ENCODE results near the gene OCSTAMP.

The OCSTAMP gene

DNA sequence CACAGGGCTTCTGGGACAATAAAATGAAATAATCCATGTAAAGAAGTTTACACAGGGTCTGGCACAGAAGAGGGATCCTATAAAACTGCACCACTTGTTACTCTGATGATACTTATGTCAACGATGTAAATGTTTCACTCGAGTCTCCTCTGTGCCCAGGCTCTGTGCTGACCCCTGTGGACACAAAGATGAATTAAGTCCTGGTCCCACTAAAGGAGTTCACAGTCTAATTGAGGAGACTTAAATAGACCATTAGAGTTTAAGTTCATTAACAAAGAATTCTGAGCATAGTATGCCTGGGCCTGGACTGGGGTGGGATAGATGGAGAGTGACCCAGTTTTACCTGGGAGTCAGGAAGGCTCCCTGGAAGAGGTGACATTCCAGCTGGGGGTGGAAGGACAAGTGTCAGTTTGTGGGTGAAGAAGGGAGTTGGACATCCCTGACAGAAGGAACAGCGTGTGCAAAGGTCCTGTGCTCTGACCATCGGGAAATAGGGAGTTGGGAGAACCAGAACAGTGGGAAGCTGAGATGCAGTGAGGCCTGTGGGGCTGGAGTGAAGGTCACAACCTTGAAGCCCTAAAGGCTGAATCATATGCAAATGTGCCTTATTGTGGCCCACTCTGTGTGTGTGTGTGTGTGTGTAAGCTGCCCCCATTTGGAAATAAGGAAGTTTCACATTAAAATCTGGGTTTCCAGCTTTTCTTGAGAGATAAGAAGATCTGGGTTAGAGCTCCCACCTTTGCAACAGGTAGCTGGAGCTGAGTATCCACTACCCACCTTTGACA is 1.1 kb downstream of the OCSTAMP start:
- no peak overlapping the region for H3K9ac ChIP-seq (ENCODE audit: low read length)
- no peaks in the 10 kb centered on the region for H3K9me3 ChIP-seq (ENCODE audit: control insufficient read depth, low read length)
- H3K4me3 ChIP-seq (ENCODE audit: low read length), result no peak overlapping the region
- peaks cover 7% of the 10 kb centered on the region for H3K27me3 ChIP-seq (replicated peaks; ENCODE audit: control insufficient read depth, insufficient read depth, low read length)
- H3K36me3 ChIP-seq (ENCODE audit: control insufficient read depth, insufficient read depth, low read length, severe bottlenecking), result no peaks in the 10 kb centered on the region
- H3K4me1 ChIP-seq (ENCODE audit: control insufficient read depth, insufficient read depth, low read length), result peaks cover 7% of the 10 kb centered on the region
- no peak for DNase-seq (ENCODE audit: low read depth)

DNA sequence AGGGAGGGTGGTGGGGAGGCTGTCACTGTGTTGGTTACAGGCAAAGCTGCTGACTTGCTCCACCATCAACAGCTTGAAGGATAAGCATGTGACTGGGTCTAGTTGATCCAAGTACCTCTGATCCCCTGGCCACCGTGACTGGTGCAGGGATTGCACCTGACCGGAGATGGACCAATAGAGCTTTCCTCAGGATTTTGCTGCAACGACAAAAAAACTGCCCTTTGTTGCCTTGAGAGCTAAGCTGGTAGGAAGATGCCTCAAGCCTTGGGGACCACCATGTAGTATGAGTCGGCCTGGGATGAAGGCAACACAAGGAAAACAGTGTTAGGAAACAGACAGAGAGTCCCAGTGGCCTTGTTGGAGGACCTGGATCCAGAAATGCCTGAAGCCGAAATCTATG is 1.8 kb downstream of the OCSTAMP start:
- Histone ChIP-seq H3K27me3 (replicated peaks; ENCODE audit: control insufficient read depth, insufficient read depth, low read length) (peaks cover 7% of the 10 kb centered on the region), H3K9me3 (ENCODE audit: control insufficient read depth, low read length) (no peaks in the 10 kb centered on the region), H3K9ac (ENCODE audit: low read length) (no peak overlapping the region), H3K4me1 (ENCODE audit: control insufficient read depth, insufficient read depth, low read length) (peaks cover 10% of the 10 kb centered on the region), H3K36me3 (ENCODE audit: control insufficient read depth, insufficient read depth, low read length, severe bottlenecking) (no peaks in the 10 kb centered on the region), H3K4me3 (ENCODE audit: low read length) (no peak overlapping the region)
- no peak for DNase-seq (ENCODE audit: low read depth)

DNA sequence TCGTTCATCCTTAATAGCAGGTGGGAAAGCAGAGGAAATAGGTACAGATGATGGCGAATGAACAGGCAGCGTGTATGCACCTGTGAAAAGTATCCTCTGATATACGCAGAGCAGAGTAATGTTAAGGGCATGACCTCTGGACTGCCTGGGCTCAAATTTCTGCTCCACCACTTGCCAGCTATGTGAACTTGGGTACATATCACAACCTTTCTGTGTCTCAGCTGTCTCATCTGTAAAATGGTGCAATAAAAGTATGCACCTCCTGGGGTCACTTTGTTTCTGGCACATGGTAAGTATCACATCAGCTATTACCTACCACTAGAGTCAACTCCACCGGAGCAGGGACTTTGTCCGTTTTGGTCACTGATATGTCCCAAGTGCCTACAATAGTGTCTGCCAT is 2.5 kb downstream of the OCSTAMP start:
- Histone ChIP-seq H3K9ac (ENCODE audit: low read length) (no peak overlapping the region), H3K9me3 (ENCODE audit: control insufficient read depth, low read length) (no peaks in the 10 kb centered on the region), H3K36me3 (ENCODE audit: control insufficient read depth, insufficient read depth, low read length, severe bottlenecking) (no peaks in the 10 kb centered on the region), H3K4me1 (ENCODE audit: control insufficient read depth, insufficient read depth, low read length) (peaks cover 10% of the 10 kb centered on the region), H3K27me3 (replicated peaks; ENCODE audit: control insufficient read depth, insufficient read depth, low read length) (peaks cover 7% of the 10 kb centered on the region), H3K4me3 (ENCODE audit: low read length) (no peak overlapping the region)
- DNase-seq (ENCODE audit: low read depth), result no peak

DNA sequence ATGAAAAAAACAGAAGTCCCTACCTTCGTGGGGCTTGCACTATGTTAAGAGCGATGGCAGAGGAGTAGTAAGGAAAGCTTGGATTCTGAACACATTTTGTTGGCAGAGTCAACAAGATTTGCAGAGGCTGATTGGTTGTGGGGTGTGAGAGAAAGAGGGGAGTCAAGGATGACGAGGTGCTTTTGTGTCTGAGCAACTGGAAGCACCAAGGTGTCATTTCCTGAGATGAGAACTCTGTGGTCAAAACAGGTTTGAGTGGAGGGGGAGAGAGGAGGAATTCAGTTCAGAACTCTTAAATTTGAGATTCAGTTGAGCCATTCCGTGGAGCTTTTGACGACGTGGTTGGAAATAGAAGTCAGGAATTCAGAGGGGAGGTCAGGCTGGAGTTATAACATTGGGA is 3.5 kb downstream of the OCSTAMP start:
- no peak overlapping the region for H3K9ac ChIP-seq (ENCODE audit: low read length)
- no peak overlapping the region for H3K4me3 ChIP-seq (ENCODE audit: low read length)
- peaks cover 10% of the 10 kb centered on the region for H3K4me1 ChIP-seq (ENCODE audit: control insufficient read depth, insufficient read depth, low read length)
- no peaks in the 10 kb centered on the region for H3K36me3 ChIP-seq (ENCODE audit: control insufficient read depth, insufficient read depth, low read length, severe bottlenecking)
- H3K9me3 ChIP-seq (ENCODE audit: control insufficient read depth, low read length), result no peaks in the 10 kb centered on the region
- no peak for DNase-seq (ENCODE audit: low read depth)
- H3K27me3 ChIP-seq (replicated peaks; ENCODE audit: control insufficient read depth, insufficient read depth, low read length), result peaks cover 11% of the 10 kb centered on the region

DNA sequence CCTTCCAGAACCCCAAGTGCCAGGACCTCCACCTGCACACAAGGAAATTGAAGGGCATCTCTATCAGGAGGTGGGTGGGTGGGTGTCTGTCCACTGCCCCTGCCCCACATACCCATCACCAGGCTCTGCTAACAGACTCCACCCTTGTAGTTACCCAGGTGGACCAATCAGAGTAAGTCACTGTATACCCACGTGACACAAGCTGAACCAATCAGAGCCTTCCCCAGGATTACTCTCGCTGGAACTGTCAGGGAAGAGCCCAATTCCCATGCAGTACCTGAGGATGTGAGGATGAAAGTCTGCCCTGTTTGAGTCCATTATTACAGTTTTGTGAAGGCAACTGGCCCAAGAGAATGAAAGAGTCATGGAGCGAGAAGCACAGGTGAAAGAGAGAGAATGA is 4.2 kb downstream of the OCSTAMP start:
- no peak overlapping the region for H3K9ac ChIP-seq (ENCODE audit: low read length)
- peaks cover 10% of the 10 kb centered on the region for H3K4me1 ChIP-seq (ENCODE audit: control insufficient read depth, insufficient read depth, low read length)
- H3K9me3 ChIP-seq (ENCODE audit: control insufficient read depth, low read length), result no peaks in the 10 kb centered on the region
- peaks cover 17% of the 10 kb centered on the region for H3K27me3 ChIP-seq (replicated peaks; ENCODE audit: control insufficient read depth, insufficient read depth, low read length)
- H3K36me3 ChIP-seq (ENCODE audit: control insufficient read depth, insufficient read depth, low read length, severe bottlenecking), result no peaks in the 10 kb centered on the region
- H3K4me3 ChIP-seq (ENCODE audit: low read length), result no peak overlapping the region
- no peak for DNase-seq (ENCODE audit: low read depth)

DNA sequence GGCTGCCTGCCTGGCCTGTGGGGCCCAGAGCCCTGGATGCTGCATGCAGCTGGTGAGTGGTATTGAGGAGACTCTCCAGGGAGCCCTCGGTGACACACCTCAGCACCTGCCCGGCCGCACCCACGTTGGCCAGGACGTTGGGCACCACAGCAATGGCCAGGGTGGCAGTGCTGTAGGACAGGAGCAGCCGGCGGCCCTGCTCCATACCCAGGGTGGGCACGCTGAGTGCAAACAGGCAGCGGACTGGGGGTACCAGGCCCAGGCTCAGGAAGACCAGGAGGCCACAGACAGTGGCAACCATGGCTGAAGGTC is 4.7 kb downstream of the OCSTAMP start:
- no peak for DNase-seq (ENCODE audit: low read depth)
- H3K9me3 ChIP-seq (ENCODE audit: control insufficient read depth, low read length), result no peaks in the 10 kb centered on the region
- no peaks in the 10 kb centered on the region for H3K36me3 ChIP-seq (ENCODE audit: control insufficient read depth, insufficient read depth, low read length, severe bottlenecking)
- H3K9ac ChIP-seq (ENCODE audit: low read length), result no peak overlapping the region
- H3K4me3 ChIP-seq (ENCODE audit: low read length), result no peak overlapping the region
- H3K4me1 ChIP-seq (ENCODE audit: control insufficient read depth, insufficient read depth, low read length), result peaks cover 10% of the 10 kb centered on the region
- peaks cover 22% of the 10 kb centered on the region for H3K27me3 ChIP-seq (replicated peaks; ENCODE audit: control insufficient read depth, insufficient read depth, low read length)

DNA sequence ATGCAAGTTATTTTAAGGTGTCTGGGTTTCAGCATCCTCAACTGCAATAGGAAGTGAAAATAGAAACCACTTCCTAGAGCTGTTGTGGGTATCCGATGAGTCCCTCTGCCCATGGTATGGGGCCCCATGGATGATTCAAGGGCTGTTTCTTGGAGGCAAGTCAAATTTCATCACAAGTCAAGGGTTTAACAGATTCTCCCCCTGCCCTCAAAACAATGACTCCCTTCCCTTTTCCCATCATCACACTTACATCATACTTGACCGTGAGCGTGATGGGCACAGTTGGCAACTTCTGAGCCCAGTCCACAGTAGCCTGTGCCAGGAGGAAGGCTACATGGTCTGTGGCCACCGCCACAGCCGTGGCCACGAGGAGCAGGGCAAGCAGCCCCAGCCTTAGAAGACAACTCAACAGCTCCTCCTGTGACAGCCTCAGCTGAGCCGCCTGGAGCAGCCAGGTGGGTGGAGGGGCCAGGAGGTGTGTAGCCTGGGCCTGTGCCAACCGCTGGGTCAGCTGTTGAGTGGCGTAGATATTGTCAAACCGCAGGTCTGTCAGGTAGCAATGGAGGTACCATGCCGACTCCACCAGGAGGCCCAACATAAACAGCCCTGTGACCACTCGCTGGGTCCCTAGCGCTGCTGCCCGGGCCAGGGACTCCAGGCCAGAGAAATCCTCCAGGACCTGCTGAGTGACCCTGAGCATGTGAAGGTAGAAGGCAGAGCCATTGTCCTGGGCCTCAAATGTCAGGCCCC is 5.2 kb downstream of the OCSTAMP start:
- H3K9me3 ChIP-seq (ENCODE audit: control insufficient read depth, low read length), result no peaks in the 10 kb centered on the region
- H3K4me3 ChIP-seq (ENCODE audit: low read length), result no peak overlapping the region
- H3K36me3 ChIP-seq (ENCODE audit: control insufficient read depth, insufficient read depth, low read length, severe bottlenecking), result no peaks in the 10 kb centered on the region
- peaks cover 25% of the 10 kb centered on the region for H3K27me3 ChIP-seq (replicated peaks; ENCODE audit: control insufficient read depth, insufficient read depth, low read length)
- DNase-seq (ENCODE audit: low read depth), result no peak
- peaks cover 10% of the 10 kb centered on the region for H3K4me1 ChIP-seq (ENCODE audit: control insufficient read depth, insufficient read depth, low read length)
- H3K9ac ChIP-seq (ENCODE audit: low read length), result no peak overlapping the region

DNA sequence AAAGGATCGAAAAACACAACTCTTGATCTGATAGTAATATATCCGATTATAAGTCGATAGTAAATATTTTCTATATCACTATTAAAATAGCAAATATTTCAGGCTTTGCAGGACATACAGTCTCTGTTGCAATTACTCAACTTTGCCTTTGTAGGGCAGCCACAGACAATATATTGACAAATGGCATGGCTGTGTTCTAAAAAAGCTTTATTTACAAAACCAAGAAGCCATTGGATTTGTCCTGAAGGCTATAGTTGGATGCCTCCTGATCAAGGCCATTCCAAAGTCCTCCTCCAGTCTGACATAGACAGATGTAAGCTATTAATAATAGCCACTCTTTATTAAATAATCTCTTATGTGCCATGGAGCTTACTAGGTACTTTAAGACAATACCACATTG is 5.9 kb downstream of the OCSTAMP start:
- no peak overlapping the region for H3K4me3 ChIP-seq (ENCODE audit: low read length)
- H3K9me3 ChIP-seq (ENCODE audit: control insufficient read depth, low read length), result no peaks in the 10 kb centered on the region

DNA sequence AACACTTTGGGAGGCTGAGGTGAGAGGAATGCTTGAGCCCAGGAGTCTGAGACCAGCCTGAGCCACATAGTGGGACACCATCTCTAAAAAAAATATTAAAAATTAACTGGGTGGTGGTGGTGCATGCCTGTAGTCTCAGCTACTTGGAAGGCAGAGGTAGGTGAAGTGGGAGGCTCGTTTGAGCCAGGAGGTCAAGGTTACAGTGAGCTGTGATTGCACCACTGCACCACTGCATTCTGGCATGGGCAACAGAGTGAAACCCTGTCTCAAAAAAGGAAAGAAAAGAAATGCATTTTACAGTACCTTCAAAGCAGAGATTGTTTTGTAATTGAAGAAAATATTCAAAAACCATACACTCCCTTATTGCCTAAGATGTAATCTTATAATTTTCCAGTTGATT is 6.5 kb downstream of the OCSTAMP start:
- Histone ChIP-seq H3K27me3 (replicated peaks; ENCODE audit: control insufficient read depth, insufficient read depth, low read length) (peaks cover 38% of the 10 kb centered on the region), H3K36me3 (ENCODE audit: control insufficient read depth, insufficient read depth, low read length, severe bottlenecking) (no peaks in the 10 kb centered on the region), H3K4me1 (ENCODE audit: control insufficient read depth, insufficient read depth, low read length) (peaks cover 10% of the 10 kb centered on the region), H3K4me3 (ENCODE audit: low read length) (no peak overlapping the region), H3K9ac (ENCODE audit: low read length) (no peak overlapping the region), H3K9me3 (ENCODE audit: control insufficient read depth, low read length) (no peaks in the 10 kb centered on the region)
- no peak for DNase-seq (ENCODE audit: low read depth)

More for the DNA sequence above, 5.9 kb downstream of the OCSTAMP start:
- Histone ChIP-seq H3K9ac (ENCODE audit: low read length) (no peak overlapping the region), H3K36me3 (ENCODE audit: control insufficient read depth, insufficient read depth, low read length, severe bottlenecking) (no peaks in the 10 kb centered on the region), H3K4me1 (ENCODE audit: control insufficient read depth, insufficient read depth, low read length) (peaks cover 10% of the 10 kb centered on the region), H3K27me3 (replicated peaks; ENCODE audit: control insufficient read depth, insufficient read depth, low read length) (peaks cover 31% of the 10 kb centered on the region)
- peak; percentile 6 for DNase-seq (ENCODE audit: low read depth)

DNA sequence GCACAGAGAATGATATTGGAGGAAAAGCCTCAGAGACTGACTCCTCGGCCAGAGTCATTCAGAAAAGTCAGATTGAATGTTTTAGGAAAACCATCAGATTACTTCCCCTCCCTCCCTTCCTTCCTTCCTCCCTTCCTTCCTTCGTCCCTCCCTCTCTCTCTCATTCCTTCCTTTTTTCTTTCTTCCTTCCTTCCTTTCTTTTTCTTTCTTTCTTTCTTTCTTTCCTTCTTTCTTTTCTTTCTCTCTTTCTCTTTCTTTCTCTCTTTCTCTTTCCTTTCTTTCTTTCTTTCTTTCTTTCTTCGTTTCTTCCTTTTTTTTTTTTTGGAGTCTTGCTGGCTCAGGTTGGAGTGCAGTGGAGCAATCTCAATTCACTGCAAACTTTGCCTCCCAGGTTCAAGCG is 7.4 kb downstream of the OCSTAMP start:
- H3K9ac ChIP-seq (ENCODE audit: low read length), result no peak overlapping the region
- no peak overlapping the region for H3K4me3 ChIP-seq (ENCODE audit: low read length)
- H3K4me1 ChIP-seq (ENCODE audit: control insufficient read depth, insufficient read depth, low read length), result peaks cover 10% of the 10 kb centered on the region
- H3K36me3 ChIP-seq (ENCODE audit: control insufficient read depth, insufficient read depth, low read length, severe bottlenecking), result no peaks in the 10 kb centered on the region
- H3K9me3 ChIP-seq (ENCODE audit: control insufficient read depth, low read length), result no peaks in the 10 kb centered on the region
- H3K27me3 ChIP-seq (replicated peaks; ENCODE audit: control insufficient read depth, insufficient read depth, low read length), result peaks cover 46% of the 10 kb centered on the region
- no peak for DNase-seq (ENCODE audit: low read depth)

DNA sequence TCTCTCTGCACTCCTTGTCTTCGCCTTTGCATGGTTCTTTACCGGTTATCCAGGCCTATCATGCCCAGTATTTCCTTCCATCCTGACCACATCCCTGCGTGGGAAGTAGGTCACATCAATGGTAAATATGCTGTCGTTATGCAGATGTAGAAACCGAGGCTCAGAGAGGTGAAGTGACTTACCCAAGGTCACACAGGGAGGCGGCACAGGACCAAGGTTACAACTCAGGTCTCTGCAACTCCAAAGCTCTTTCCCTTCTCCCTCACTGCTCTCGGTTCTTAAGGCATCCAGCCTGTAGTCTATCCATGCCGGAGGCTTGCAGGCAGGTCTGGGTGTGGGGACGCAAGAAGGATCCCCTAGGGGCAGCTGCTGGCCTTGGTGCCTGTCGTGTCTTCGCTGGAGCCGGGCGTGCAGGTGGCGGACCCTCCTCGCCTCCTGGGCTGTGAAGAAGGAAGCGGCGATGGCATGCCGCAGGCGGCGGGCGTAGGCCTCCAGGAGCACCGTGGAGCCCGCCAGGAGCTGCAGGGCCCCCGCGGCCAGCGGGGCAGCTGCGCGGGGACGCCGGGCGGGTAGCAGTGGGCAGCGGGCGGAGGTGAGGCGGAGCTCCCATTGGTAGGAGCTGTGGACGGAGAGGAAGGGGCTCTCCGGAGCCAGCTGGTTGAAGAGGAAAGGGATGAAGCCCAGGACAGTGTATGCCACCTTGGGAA is 9.1 kb downstream of the OCSTAMP start:
- Histone ChIP-seq H3K9ac (ENCODE audit: low read length) (no peak overlapping the region), H3K27me3 (replicated peaks; ENCODE audit: control insufficient read depth, insufficient read depth, low read length) (peaks cover 56% of the 10 kb centered on the region), H3K4me1 (ENCODE audit: control insufficient read depth, insufficient read depth, low read length) (peaks cover 10% of the 10 kb centered on the region), H3K9me3 (ENCODE audit: control insufficient read depth, low read length) (no peaks in the 10 kb centered on the region), H3K4me3 (ENCODE audit: low read length) (no peak overlapping the region), H3K36me3 (ENCODE audit: control insufficient read depth, insufficient read depth, low read length, severe bottlenecking) (no peaks in the 10 kb centered on the region)
- no peak for DNase-seq (ENCODE audit: low read depth)
